Loucy (cell line): ENCODE results near the gene ACAP2.

ENCODE experiments used
- H2AFZ ChIP-seq: fragments of 200-600 bp; sonication (generic); 2 replicates; pipeline ENCODE4 v1.6.0; 2016; ENCODE audit warnings: antibody characterized with exemption, mild to moderate bottlenecking, low read length, moderate library complexity
- H3F3A ChIP-seq: fragments of 200-600 bp; 2 replicates; pipeline ENCODE4 v1.6.0; 2016; ENCODE audit warnings: antibody characterized with exemption, low read depth, mild to moderate bottlenecking
- H3K27me3 ChIP-seq: fragments of 200-600 bp; sonication (generic); 2 replicates; pipeline ENCODE4 v1.6.1; 2014; ENCODE audit warnings: low read length, mild to moderate bottlenecking; ENCODE audit not compliant: insufficient read depth, poor library complexity, severe bottlenecking
- H3K36me3 ChIP-seq: fragments of 200-600 bp; sonication (generic); 2 replicates; pipeline ENCODE4 v1.6.1; 2016; ENCODE audit warnings: low read length; ENCODE audit not compliant: insufficient read depth
- H3K4me1 ChIP-seq: fragments of 200-600 bp; sonication (generic); 2 replicates; pipeline ENCODE4 v1.5.1; 2014; ENCODE audit warnings: low read length, mild to moderate bottlenecking; ENCODE audit not compliant: insufficient read depth, poor library complexity, severe bottlenecking
- H3K4me2 ChIP-seq: fragments of 200-600 bp; sonication (generic); 2 replicates; pipeline ENCODE4 v1.6.0; 2014; ENCODE audit warnings: antibody characterized with exemption, low read length, low read depth, mild to moderate bottlenecking; ENCODE audit not compliant: poor library complexity, severe bottlenecking
- H3K4me3 ChIP-seq: fragments of 200-600 bp; sonication (generic); 2 replicates; pipeline ENCODE4 v1.5.1; 2014; ENCODE audit warnings: low read length, mild to moderate bottlenecking, mixed read lengths; ENCODE audit not compliant: poor library complexity, severe bottlenecking
- H3K79me2 ChIP-seq: fragments of 200-600 bp; sonication (generic); 2 replicates; pipeline ENCODE4 v1.6.1; 2014; ENCODE audit warnings: low read length; ENCODE audit not compliant: insufficient read depth
- H3K9ac ChIP-seq: fragments of 200-600 bp; sonication (generic); 2 replicates; pipeline ENCODE4 v1.6.0; 2014; ENCODE audit warnings: mild to moderate bottlenecking, low read depth, low read length, moderate library complexity; ENCODE audit not compliant: poor library complexity, severe bottlenecking
- H3K9me2 ChIP-seq: fragments of 200-600 bp; sonication (generic); replicated peaks from 2 replicates; pipeline ENCODE4 v1.6.1; 2016; ENCODE audit warnings: low read depth, low read length, mixed read lengths
- H3K9me3 ChIP-seq: fragments of 200-600 bp; sonication (generic); 2 replicates; pipeline ENCODE4 v1.6.1; 2014; ENCODE audit warnings: mild to moderate bottlenecking, antibody characterized with exemption, low read length, low read depth; ENCODE audit not compliant: insufficient read depth
- H4K20me1 ChIP-seq: fragments of 200-600 bp; sonication (generic); 2 replicates; pipeline ENCODE4 v1.6.0; 2014; ENCODE audit warnings: antibody characterized with exemption, low read length, mild to moderate bottlenecking; ENCODE audit not compliant: insufficient read depth, poor library complexity, severe bottlenecking
- CTCF ChIP-seq: fragments of 200-600 bp; sonication (generic); conservative IDR thresholded peaks from 2 replicates; pipeline ENCODE4 v1.5.1; 2014; ENCODE audit warnings: mild to moderate bottlenecking, antibody characterized with exemption, low read length
- EZH2phosphoT487 ChIP-seq: fragments of 200-600 bp; IDR thresholded peaks from 2 replicates; pipeline ENCODE4 v1.6.1; 2018; ENCODE audit warnings: antibody characterized with exemption, mild to moderate bottlenecking, moderate library complexity, borderline replicate concordance

The ACAP2 gene

GRCh38 chr3:195416795-195417194, 26.0 kb downstream of the ACAP2 start:
- H3K9me3 ChIP-seq: no peaks in the 10 kb centered on the region
- H3K36me3 ChIP-seq: peaks cover 2% of the 10 kb centered on the region; the same call in 1 of the 2 replicates
- no peak overlapping the region for H3K9ac ChIP-seq
- no peak overlapping the region for H3K4me2 ChIP-seq
- no peaks in the 10 kb centered on the region for H3K9me2 ChIP-seq
- H3K4me1 ChIP-seq: no peaks in the 10 kb centered on the region
- peaks cover 27% of the 10 kb centered on the region for H4K20me1 ChIP-seq
- no peaks in the 10 kb centered on the region for H3K27me3 ChIP-seq
- no peaks in the 10 kb centered on the region for H3F3A ChIP-seq
- H3K79me2 ChIP-seq: peaks cover 83% of the 10 kb centered on the region
- no peak overlapping the region for H3K4me3 ChIP-seq
- no peak overlapping the region for H2AFZ ChIP-seq
- no peak for TF ChIP-seq EZH2phosphoT487
- TF ChIP-seq CTCF: no peak

- Histone ChIP-seq H3K4me2 (no peak overlapping the region), H3K9ac (no peak overlapping the region), H4K20me1 (no peaks in the 10 kb centered on the region), H3K27me3 (no peaks in the 10 kb centered on the region), H3K4me1 (no peaks in the 10 kb centered on the region), H3F3A (no peaks in the 10 kb centered on the region), H3K9me3 (no peaks in the 10 kb centered on the region), H3K79me2 (peaks cover 88% of the 10 kb centered on the region), H3K36me3 (peaks cover 20% of the 10 kb centered on the region), H3K4me3 (no peak overlapping the region), H3K9me2 (no peaks in the 10 kb centered on the region), H2AFZ (no peak overlapping the region)
- TF ChIP-seq CTCF (no peak), EZH2phosphoT487 (no peak)
Observed at GRCh38 chr3:195411836-195412235, 31.0 kb downstream of the ACAP2 start.

DNA sequence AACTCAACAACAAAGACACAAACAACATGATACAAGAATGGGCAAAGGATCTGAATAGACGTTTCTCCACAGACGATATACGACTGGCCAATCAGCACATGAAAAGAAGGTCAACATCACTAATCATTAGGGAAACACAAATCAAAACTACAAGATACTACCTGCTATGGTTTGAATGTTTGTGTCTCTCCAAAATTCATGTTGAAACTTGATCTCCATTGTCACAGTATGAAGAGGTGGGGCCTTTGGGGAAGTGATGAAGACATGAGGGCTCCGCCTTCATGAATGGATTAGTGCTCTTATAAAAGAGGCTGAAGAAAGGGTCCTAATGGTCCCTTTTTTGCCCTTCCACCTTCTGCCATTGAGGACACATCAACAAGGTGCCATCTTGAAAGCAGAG, 32.3 kb downstream of the ACAP2 start:
- Histone ChIP-seq H3K79me2 (peaks cover 85% of the 10 kb centered on the region), H3K27me3 (no peaks in the 10 kb centered on the region), H3K9ac (no peak overlapping the region), H3K4me1 (no peaks in the 10 kb centered on the region), H4K20me1 (peaks cover 5% of the 10 kb centered on the region), H3K9me2 (no peaks in the 10 kb centered on the region), H3K9me3 (no peaks in the 10 kb centered on the region), H3K4me2 (no peak overlapping the region), H3F3A (no peaks in the 10 kb centered on the region), H2AFZ (no peak overlapping the region), H3K36me3 (peaks cover 20% of the 10 kb centered on the region), H3K4me3 (no peak overlapping the region)
- TF ChIP-seq EZH2phosphoT487 (no peak), CTCF (no peak)
